HepG2 (cell line): ENCODE results near the gene MYL6B. TPM values are rescaled to one million over a fixed set of nuclear protein-coding genes. Genes with fewer than 3 reads are reported as not detected.

Experiments
- ATAC-seq: fragments of 200-7000 bp; cut with Tn5 transposase; 3 replicates; pipeline ENCODE4 v1.9.1; 2020; ENCODE audit warnings: mild to moderate bottlenecking, moderate library complexity
- BruUV-seq: library from RNA; stranded (reverse); fragments of 400-500 nt; replicated peaks from 2 replicates; lab custom pipeline; 2021; lab: Mats Ljungman, UMichigan
- CTCF ChIA-PET: fragments of 300-600 bp; formaldehyde crosslinking; extraction: SDS; loops from one replicate; lab custom pipeline; 2021; ENCODE audit warnings: low total read pairs, inconsistent platforms, low intra/inter-chr PET ratio; lab: Yijun Ruan, JAX
- POLR2A ChIA-PET: fragments of 350-600 bp; sonication (Branson Sonifier 250); formaldehyde crosslinking; loops from one replicate; lab custom pipeline; 2020; ENCODE audit warnings: antibody characterized with exemption, inconsistent platforms; lab: Yijun Ruan, JAX
- DNase-seq: peaks from one replicate; pipeline ENCODE4 v3.0.0-alpha.2; 2015; ENCODE audit warnings: low spot score
- FAIRE-seq: peaks from 3 replicates; lab custom pipeline; 2011; peaks lifted over from hg19 to GRCh38; lab: Jason Lieb, UNC
- H2AFZ ChIP-seq: one replicate; pipeline ENCODE4 v1.6.1; 2011; ENCODE audit warnings: low read length, inconsistent platforms
- H3K27ac ChIP-seq: fragments of 300-600 bp; 3 replicates; pipeline ENCODE4 v1.8.0; 2011; ENCODE audit warnings: mixed run types, mild to moderate bottlenecking, mixed read lengths, low read length, inconsistent platforms; ENCODE audit not compliant: insufficient read depth; ENCODE audit errors: extremely low read length
- H3K27me3 ChIP-seq, 2 experiments: fragments of 200-600 bp in 1 of 2; 2 replicates in 1 of 2; 3 replicates in 1 of 2; pipeline versions ENCODE4 v1.6.0 to v1.8.0; 2011; ENCODE audit warnings: low read length in 2 of 2, mild to moderate bottlenecking in 2 of 2, moderate library complexity in 2 of 2, inconsistent platforms in 1 of 2; ENCODE audit not compliant: insufficient read depth in 2 of 2, control insufficient read depth in 1 of 2
- H3K36me3 ChIP-seq, 2 experiments: fragments of 200-600 bp in 1 of 2; replicated peaks in 1 of 2; 2 replicates in 1 of 2; 3 replicates in 1 of 2; pipeline versions ENCODE4 v1.5.1 to v1.8.0; 2011; ENCODE audit warnings: low read length in 2 of 2, inconsistent platforms in 1 of 2; ENCODE audit not compliant: insufficient read depth in 2 of 2, control insufficient read depth in 1 of 2
- H3K4me1 ChIP-seq: 2 replicates; pipeline ENCODE4 v1.5.1; 2012; ENCODE audit warnings: low read length, inconsistent platforms; ENCODE audit not compliant: insufficient read depth
- H3K4me2 ChIP-seq: 2 replicates; pipeline ENCODE4 v1.6.0; 2011; ENCODE audit warnings: low read depth, low read length, inconsistent platforms
- H3K4me3 ChIP-seq, 3 experiments: fragments of 200-600 bp in 1 of 3; sonication (generic), shearing (Covaris generic) in 1 of 3; replicated peaks in 1 of 3; 2 replicates each; pipeline ENCODE4 v1.5.1; 2011 to 2016; ENCODE audit warnings: low read length in 3 of 3, inconsistent platforms in 2 of 3, low read depth in 2 of 3, mild to moderate bottlenecking in 2 of 3, control low read depth in 1 of 3, mixed read lengths in 1 of 3; ENCODE audit not compliant: insufficient read depth in 1 of 3
- H3K79me2 ChIP-seq: one replicate; pipeline ENCODE4 v1.6.1; 2011; ENCODE audit warnings: low read length, inconsistent platforms; ENCODE audit not compliant: insufficient read depth
- H3K9ac ChIP-seq: 2 replicates; pipeline ENCODE4 v1.6.0; 2011; ENCODE audit warnings: mild to moderate bottlenecking, low read depth, low read length, inconsistent platforms; ENCODE audit not compliant: insufficient read depth
- H3K9me3 ChIP-seq: 2 replicates; pipeline ENCODE4 v1.5.1; 2012; ENCODE audit warnings: mild to moderate bottlenecking, low read length
- H4K20me1 ChIP-seq: 2 replicates; pipeline ENCODE4 v1.6.0; 2011; ENCODE audit warnings: inconsistent platforms, mild to moderate bottlenecking, low read length, moderate library complexity; ENCODE audit not compliant: insufficient read depth
- HIC2 ChIP-seq: sonication (generic); formaldehyde crosslinking; IDR thresholded peaks from 2 replicates; pipeline ENCODE4 v1.9.0; 2022; ENCODE audit warnings: low read depth, missing genetic modification reagents
- MATR3 ChIP-seq: sonication (generic); formaldehyde crosslinking; IDR thresholded peaks from 2 replicates; pipeline ENCODE4 v1.4.0; 2020; ENCODE audit warnings: missing genetic modification reagents
- MLX ChIP-seq: IDR thresholded peaks from 2 replicates; pipeline ENCODE4 v1.6.1; 2016
- RELA ChIP-seq: sonication (generic); formaldehyde crosslinking; IDR thresholded peaks from 2 replicates; pipeline ENCODE4 v1.4.0; 2020; ENCODE audit warnings: missing genetic modification reagents
- RFX5 ChIP-seq: IDR thresholded peaks from 2 replicates; pipeline ENCODE4 v1.6.1; 2011; ENCODE audit warnings: low read depth, low read length, improper control_type of control experiment
- SMARCC2 ChIP-seq: fragments of 450-650 bp; IDR thresholded peaks from 2 replicates; pipeline ENCODE4 v1.6.1; 2017; ENCODE audit warnings: antibody characterized with exemption, mild to moderate bottlenecking
- SNAI1 ChIP-seq: sonication (generic); formaldehyde crosslinking; IDR thresholded peaks from 2 replicates; pipeline ENCODE4 v1.5.0; 2020; ENCODE audit warnings: mild to moderate bottlenecking, missing genetic modification reagents, borderline replicate concordance
- TFDP1 ChIP-seq: IDR thresholded peaks from 2 replicates; pipeline ENCODE4 v1.6.1; 2016; ENCODE audit warnings: missing compliant biosample characterization, missing genetic modification reagents, borderline replicate concordance
- ZNF672 ChIP-seq: sonication (generic); formaldehyde crosslinking; IDR thresholded peaks from 2 replicates; pipeline ENCODE4 v1.8.1; 2022; ENCODE audit warnings: missing genetic modification reagents
- ZNF713 ChIP-seq: sonication (generic); formaldehyde crosslinking; IDR thresholded peaks from 2 replicates; pipeline ENCODE4 v1.4.0; 2020; ENCODE audit warnings: mild to moderate bottlenecking, missing genetic modification reagents
- ZNF746 ChIP-seq: sonication (generic); formaldehyde crosslinking; IDR thresholded peaks from 2 replicates; pipeline ENCODE4 v1.8.0; 2022; ENCODE audit warnings: mild to moderate bottlenecking, missing genetic modification reagents
- ZUFSP ChIP-seq: sonication (generic); formaldehyde crosslinking; IDR thresholded peaks from 2 replicates; pipeline ENCODE4 v1.9.0; 2021; ENCODE audit warnings: missing genetic modification reagents, mild to moderate bottlenecking, borderline replicate concordance
- WGBS: methylation state at CpG from one replicate; pipeline ENCODE4 v1.1.6; 2017; ENCODE audit warnings: low lambda C conversion rate; 5-methylcytosine and 5-hydroxymethylcytosine counted together
- in situ Hi-C: cut with HindIII; loops from 2 replicates; pipeline ENCODE4 v1.10.0; 2017; ENCODE audit warnings: low pct_unique_long_range_greater_than_20kb; ENCODE audit not compliant: extremely low pct_ligation_motif_present
- intact Hi-C: fragments of 100-400 bp; cut with micrococcal nuclease; formaldehyde crosslinking; loops from one replicate; pipeline ENCODE4 v1.10.0; 2022; ENCODE audit not compliant: unreplicated experiment
- polyA plus RNA-seq, 8 experiments: library from polyadenylated mRNA; depleted of rRNA in 3 of 8; stranded (reverse) in 7 of 8; unstranded in 1 of 8; fragments of >200 nt; fragmentation: Illumina TruSeq in 4 of 8; extraction: Trizol in 4 of 8; gene quantifications; 2 replicates each; pipeline versions ENCODE4 v1.2.1 to v1.2.3, GENCODE V29; 2011 to 2016; ENCODE audit warnings: low read depth in 4 of 8, missing spikeins in 1 of 8, mixed read lengths in 1 of 8; ENCODE audit not compliant: insufficient read depth in 1 of 8
- total RNA-seq, 5 experiments: library from RNA; depleted of rRNA; stranded (reverse); fragments of >200 nt; fragmentation: Illumina TruSeq; extraction: Trizol; gene quantifications; 2 replicates each; pipeline ENCODE4 v1.2.3, GENCODE V29; 2016; ENCODE audit warnings: low read depth in 1 of 5
- TF ChIP-seq, protein P1 (sequence below): sonication (generic); formaldehyde crosslinking; IDR thresholded peaks from 2 replicates; pipeline ENCODE4 v1.5.1; 2020; ENCODE audit warnings: missing genetic modification reagents, mild to moderate bottlenecking, borderline replicate concordance
- TF ChIP-seq, protein P2 (sequence below): sonication (generic); formaldehyde crosslinking; IDR thresholded peaks from 2 replicates; pipeline ENCODE4 v1.8.1; 2022; ENCODE audit warnings: mild to moderate bottlenecking, missing genetic modification reagents

The MYL6B gene
- total and polyA plus RNA-seq, 2 of the 13 experiments (the other 11 are each of a cell fraction or from before 2014, with no cell fraction given) = 75.7 to 88.7 TPM

DNA sequence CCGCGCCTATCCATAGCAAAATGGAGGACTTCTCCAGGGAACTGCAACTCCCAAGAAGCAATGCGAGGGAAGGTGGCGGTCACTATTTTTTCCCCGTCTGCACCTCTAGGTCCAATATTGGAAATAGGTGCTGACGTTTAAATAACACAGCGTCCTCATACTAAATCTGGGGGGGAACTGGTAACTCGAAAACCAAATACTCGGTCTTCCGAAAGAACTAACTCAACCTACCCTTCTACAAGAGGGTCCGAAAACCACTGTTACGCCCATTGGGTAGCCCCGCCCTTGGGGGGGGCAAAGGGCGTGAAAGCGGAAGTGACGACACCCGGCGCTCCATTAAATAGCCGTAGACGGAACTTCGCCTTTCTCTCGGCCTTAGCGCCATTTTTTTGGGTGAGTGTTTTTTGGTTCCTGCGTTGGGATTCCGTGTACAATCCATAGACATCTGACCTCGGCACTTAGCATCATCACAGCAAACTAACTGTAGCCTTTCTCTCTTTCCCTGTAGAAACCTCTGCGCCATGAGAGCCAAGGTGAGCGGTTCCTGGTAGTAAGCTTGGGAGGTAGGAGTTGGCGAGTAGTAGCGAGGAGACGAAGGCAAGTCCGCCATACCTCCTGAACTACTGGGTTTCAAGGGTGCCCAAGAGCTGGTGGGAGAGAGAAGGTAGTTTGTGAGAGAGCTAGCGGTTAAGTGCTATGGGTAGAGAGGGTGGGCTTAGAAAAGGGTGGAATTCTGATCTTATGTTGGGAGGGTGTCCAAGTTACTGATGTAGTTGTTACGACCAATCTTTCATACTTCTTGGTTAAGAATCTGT, 35.9 kb upstream of the MYL6B start, which contains the start of gene RPL41:
RPL41 (plus strand) TSS at position 367 of the 815 bp plus-strand sequence.
- peak within 1 kb of the TSS; percentile 69 to 86 (median 71) for H3K4me3 ChIP-seq
- FAIRE-seq (peak; percentile 86), ATAC-seq (peak; percentile 48), DNase-seq (peak; percentile 89)
- H3K4me1 ChIP-seq = peaks cover 35% of the 10 kb centered on the region
- H2AFZ ChIP-seq = peak within 1 kb of the TSS; percentile 37
- peak within 1 kb of the TSS; percentile 84 for H3K4me2 ChIP-seq
- ChIA-PET CTCF (interaction anchor here (1.4 kb wide), 1 partner anchor 38 kb away, joined by 4 read pairs; no protein-coding TSS in a partner anchor), POLR2A (interaction anchor here (0.6 to 6.2 kb wide), 12 partner anchors 10 to 520 kb away, joined by 3 to 128 read pairs (median 5); partner anchors contain the start of genes CNPY2, ERBB3, ESYT1 and MYL6)
- no peaks in the 10 kb centered on the region for H4K20me1 ChIP-seq
- TSS peak; percentile 96 for BruUV-seq
- peak within 1 kb of the TSS; percentile 99 for H3K9ac ChIP-seq
- WGBS = under 1% methylated on average over 33 of the region's 34 CpGs
- in situ Hi-C loops = no loop called here
- H3K27ac ChIP-seq = peak within 1 kb of the TSS; percentile 93
- H3K36me3 ChIP-seq = peaks cover 5 to 22% of the 10 kb centered on the region in 2 experiments; a peak in 4 of 5 replicates
- H3K9me3 ChIP-seq = no peaks in the 10 kb centered on the region
- intact Hi-C loops = loop anchor here (5.0 kb wide), 2 partner anchors 69 to 351 kb away; partner anchors contain the start of gene SPRYD4
- H3K27me3 ChIP-seq = no peaks in the 10 kb centered on the region; a peak in 1 of 5 replicates
- H3K79me2 ChIP-seq = peaks cover 15% of the 10 kb centered on the region
- TF ChIP-seq ZNF713 (CRISPR knock-in tag) (no peak), TFDP1 (CRISPR knock-in tag) (peak; percentile 67; the same call in 1 of the 2 replicates), ZUFSP (CRISPR knock-in tag) (no peak), ZNF672 (no peak), SNAI1 (CRISPR knock-in tag) (no peak), MLX (peak; percentile 37; the same call in 1 of the 2 replicates), RELA (no peak), ZNF746 (CRISPR knock-in tag) (peak; percentile 32; the same call in 1 of the 2 replicates), RFX5 (0 out of 2 replicates have a peak, but pooled peaks have one; percentile 35), HIC2 (no peak), MATR3 (no peak), SMARCC2 (no peak)
- TF ChIP-seq, protein P1, sequence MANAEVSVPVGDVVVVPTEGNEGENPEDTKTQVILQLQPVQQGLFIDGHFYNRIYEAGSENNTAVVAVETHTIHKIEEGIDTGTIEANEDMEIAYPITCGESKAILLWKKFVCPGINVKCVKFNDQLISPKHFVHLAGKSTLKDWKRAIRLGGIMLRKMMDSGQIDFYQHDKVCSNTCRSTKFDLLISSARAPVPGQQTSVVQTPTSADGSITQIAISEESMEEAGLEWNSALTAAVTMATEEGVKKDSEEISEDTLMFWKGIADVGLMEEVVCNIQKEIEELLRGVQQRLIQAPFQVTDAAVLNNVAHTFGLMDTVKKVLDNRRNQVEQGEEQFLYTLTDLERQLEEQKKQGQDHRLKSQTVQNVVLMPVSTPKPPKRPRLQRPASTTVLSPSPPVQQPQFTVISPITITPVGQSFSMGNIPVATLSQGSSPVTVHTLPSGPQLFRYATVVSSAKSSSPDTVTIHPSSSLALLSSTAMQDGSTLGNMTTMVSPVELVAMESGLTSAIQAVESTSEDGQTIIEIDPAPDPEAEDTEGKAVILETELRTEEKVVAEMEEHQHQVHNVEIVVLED = peak; percentile 40; the same call in 1 of the 2 replicates
- TF ChIP-seq, protein P2, sequence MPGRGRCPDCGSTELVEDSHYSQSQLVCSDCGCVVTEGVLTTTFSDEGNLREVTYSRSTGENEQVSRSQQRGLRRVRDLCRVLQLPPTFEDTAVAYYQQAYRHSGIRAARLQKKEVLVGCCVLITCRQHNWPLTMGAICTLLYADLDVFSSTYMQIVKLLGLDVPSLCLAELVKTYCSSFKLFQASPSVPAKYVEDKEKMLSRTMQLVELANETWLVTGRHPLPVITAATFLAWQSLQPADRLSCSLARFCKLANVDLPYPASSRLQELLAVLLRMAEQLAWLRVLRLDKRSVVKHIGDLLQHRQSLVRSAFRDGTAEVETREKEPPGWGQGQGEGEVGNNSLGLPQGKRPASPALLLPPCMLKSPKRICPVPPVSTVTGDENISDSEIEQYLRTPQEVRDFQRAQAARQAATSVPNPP = 0 out of 2 replicates have a peak, but pooled peaks have one; percentile 27
